Cardiac muscle cell (in vitro differentiated cells and primary cell): ENCODE measurements around the gene CLRN3. TPM values are rescaled to one million over a fixed set of nuclear protein-coding genes. Genes with fewer than 3 reads are reported as not detected.

Experiments
- DNase-seq, 2 donors: peaks; one replicate each; pipeline versions ENCODE4 v3.0.0 to v3.0.0-alpha.2; 2010 to 2017; ENCODE audit warnings: low read depth in 1 of 2, low spot score in 1 of 2
- H3K27ac ChIP-seq: fragments of 200-600 bp; sonication (generic); 2 replicates; pipeline ENCODE4 v1.5.1; 2016
- H3K27me3 ChIP-seq: fragments of 200-600 bp; sonication (generic); 2 replicates; pipeline ENCODE4 v1.6.0; 2016; ENCODE audit warnings: control low read depth
- H3K36me3 ChIP-seq: fragments of 200-600 bp; sonication (generic); 2 replicates; pipeline ENCODE4 v1.5.1; 2016; ENCODE audit warnings: control low read depth
- H3K4me1 ChIP-seq: fragments of 200-600 bp; sonication (generic); 2 replicates; pipeline ENCODE4 v1.8.1; 2017; ENCODE audit warnings: low read depth, mild to moderate bottlenecking, mixed run types
- H3K4me3 ChIP-seq: fragments of 200-600 bp; sonication (generic); 2 replicates; pipeline ENCODE4 v1.5.1; 2016; ENCODE audit warnings: mild to moderate bottlenecking
- H3K9me3 ChIP-seq: fragments of 200-600 bp; sonication (generic); 2 replicates; pipeline ENCODE4 v1.5.1; 2017; ENCODE audit warnings: low read depth, mild to moderate bottlenecking, control low read depth
- polyA plus RNA-seq: library from polyadenylated mRNA; unstranded; fragments of >200 nt; fragmentation: Nextera tagmentation; extraction: Ambion mirVana; gene quantifications from 2 replicates; pipeline ENCODE4 v1.2.1, GENCODE V29; 2016
- total RNA-seq: library from RNA; depleted of rRNA; stranded (reverse); fragments of >200 nt; gene quantifications from 2 replicates; pipeline ENCODE4 v1.2.3, GENCODE V29; 2016
- TF ChIP-seq, protein P1 (sequence below): IDR thresholded peaks from 2 replicates; pipeline ENCODE4 v1.5.1; 2012; ENCODE audit warnings: low read depth, mild to moderate bottlenecking, low read length

Gene CLRN3
- total and polyA plus RNA-seq, 2 experiments from 2014 or later = not detected

- no peak for DNase-seq
- H3K27me3 ChIP-seq = peaks cover 29% of the 10 kb centered on the region
Measured at GRCh38 chr10:127911218-127911866, 18.6 kb upstream of the CLRN3 start.

GRCh38 chr10:127910464-127910770 lies 17.7 kb upstream of the CLRN3 start:
- TF ChIP-seq, protein P1, sequence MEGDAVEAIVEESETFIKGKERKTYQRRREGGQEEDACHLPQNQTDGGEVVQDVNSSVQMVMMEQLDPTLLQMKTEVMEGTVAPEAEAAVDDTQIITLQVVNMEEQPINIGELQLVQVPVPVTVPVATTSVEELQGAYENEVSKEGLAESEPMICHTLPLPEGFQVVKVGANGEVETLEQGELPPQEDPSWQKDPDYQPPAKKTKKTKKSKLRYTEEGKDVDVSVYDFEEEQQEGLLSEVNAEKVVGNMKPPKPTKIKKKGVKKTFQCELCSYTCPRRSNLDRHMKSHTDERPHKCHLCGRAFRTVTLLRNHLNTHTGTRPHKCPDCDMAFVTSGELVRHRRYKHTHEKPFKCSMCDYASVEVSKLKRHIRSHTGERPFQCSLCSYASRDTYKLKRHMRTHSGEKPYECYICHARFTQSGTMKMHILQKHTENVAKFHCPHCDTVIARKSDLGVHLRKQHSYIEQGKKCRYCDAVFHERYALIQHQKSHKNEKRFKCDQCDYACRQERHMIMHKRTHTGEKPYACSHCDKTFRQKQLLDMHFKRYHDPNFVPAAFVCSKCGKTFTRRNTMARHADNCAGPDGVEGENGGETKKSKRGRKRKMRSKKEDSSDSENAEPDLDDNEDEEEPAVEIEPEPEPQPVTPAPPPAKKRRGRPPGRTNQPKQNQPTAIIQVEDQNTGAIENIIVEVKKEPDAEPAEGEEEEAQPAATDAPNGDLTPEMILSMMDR = no peak
- no peak for DNase-seq
- H3K27ac ChIP-seq = no peak overlapping the region
- peaks cover 29% of the 10 kb centered on the region for H3K27me3 ChIP-seq
- no peaks in the 10 kb centered on the region for H3K9me3 ChIP-seq
- no peaks in the 10 kb centered on the region for H3K36me3 ChIP-seq
- H3K4me1 ChIP-seq = peaks cover 4% of the 10 kb centered on the region
- H3K4me3 ChIP-seq = no peak overlapping the region

More at GRCh38 chr10:127911218-127911866, 18.6 kb upstream of the CLRN3 start:
- Histone ChIP-seq H3K27ac (no peak overlapping the region), H3K36me3 (no peaks in the 10 kb centered on the region), H3K4me3 (no peak overlapping the region), H3K9me3 (no peaks in the 10 kb centered on the region), H3K4me1 (peaks cover 4% of the 10 kb centered on the region)
- TF ChIP-seq, protein P1 = no peak

GRCh38 chr10:127909716-127910463 lies 17.1 kb upstream of the CLRN3 start:
- Histone ChIP-seq H3K4me1 (peaks cover 4% of the 10 kb centered on the region), H3K27me3 (peaks cover 29% of the 10 kb centered on the region), H3K4me3 (no peak overlapping the region), H3K27ac (no peak overlapping the region), H3K36me3 (no peaks in the 10 kb centered on the region), H3K9me3 (no peaks in the 10 kb centered on the region)
- no peak for DNase-seq
- TF ChIP-seq, protein P1 = no peak

- Histone ChIP-seq H3K27ac (no peak overlapping the region), H3K36me3 (no peaks in the 10 kb centered on the region), H3K4me1 (no peaks in the 10 kb centered on the region), H3K4me3 (no peak overlapping the region), H3K27me3 (peaks cover 29% of the 10 kb centered on the region), H3K9me3 (no peaks in the 10 kb centered on the region)
- no peak for DNase-seq
- TF ChIP-seq, protein P1 = no peak
Measured at GRCh38 chr10:127908959-127909267, 16.2 kb upstream of the CLRN3 start.

- Histone ChIP-seq H3K9me3 (no peaks in the 10 kb centered on the region), H3K27me3 (peaks cover 29% of the 10 kb centered on the region), H3K4me1 (no peaks in the 10 kb centered on the region), H3K36me3 (no peaks in the 10 kb centered on the region), H3K27ac (no peak overlapping the region), H3K4me3 (no peak overlapping the region)
- peak in 1 of 2 donors; percentile 42 for DNase-seq
- TF ChIP-seq, protein P1 = no peak
Measured at GRCh38 chr10:127908106-127908958, 15.6 kb upstream of the CLRN3 start.
